ENCODE measurements around the gene NTHL1.

Gene NTHL1

GRCh38 chr16:2008009-2008526 is 39.6 kb downstream of the NTHL1 start (continued):
- TF ChIP-seq ZFHX2 (tag by site-specific recombination; conservative IDR thresholded peaks at IDR 0.05) (no peak), SCRT1 (tag by site-specific recombination; IDR thresholded peaks at IDR 0.05; ENCODE audit: borderline replicate concordance) (peak; percentile 99), ZNF423 (tag by site-specific recombination; IDR thresholded peaks at IDR 0.05) (no peak), ZNF114 (tag by site-specific recombination; IDR thresholded peaks at IDR 0.05) (no peak), ZBTB21 (tag by site-specific recombination; IDR thresholded peaks at IDR 0.05) (peak; percentile 48; the same call in 1 of the 2 replicates), YY1 (tag by site-specific recombination; IDR thresholded peaks at IDR 0.05) (no peak), ZNF837 (tag by site-specific recombination; IDR thresholded peaks at IDR 0.05) (no peak), ZNF488 (tag by site-specific recombination; IDR thresholded peaks at IDR 0.05) (no peak), ZNF843 (tag by site-specific recombination; IDR thresholded peaks at IDR 0.05) (no peak), KLF10 (tag by site-specific recombination; IDR thresholded peaks at IDR 0.05) (no peak), KLF1 (tag by site-specific recombination; IDR thresholded peaks at IDR 0.05) (peak; percentile 80), ZEB2 (tag by site-specific recombination; IDR thresholded peaks at IDR 0.05) (peak; percentile 59; the same call in 1 of the 2 replicates), HOXC10 (CRISPR knock-in tag; IDR thresholded peaks at IDR 0.05) (no peak), SCRT2 (tag by site-specific recombination; IDR thresholded peaks at IDR 0.05) (peak; percentile 100), ZNF223 (tag by site-specific recombination; IDR thresholded peaks at IDR 0.05) (no peak), WT1 (tag by site-specific recombination; IDR thresholded peaks at IDR 0.05) (no peak), KLF9 (tag by site-specific recombination; IDR thresholded peaks at IDR 0.05; ENCODE audit: low read depth) (no peak), ZNF398 (tag by site-specific recombination; IDR thresholded peaks at IDR 0.05) (no peak), ZNF747 (tag by site-specific recombination; IDR thresholded peaks at IDR 0.05) (no peak), KLF16 (tag by site-specific recombination; IDR thresholded peaks at IDR 0.05) (peak; percentile 52), ZNF558 (tag by site-specific recombination; IDR thresholded peaks at IDR 0.05) (no peak), ZNF366 (tag by site-specific recombination; conservative IDR thresholded peaks at IDR 0.05) (peak; percentile 69), ZNF776 (tag by site-specific recombination; IDR thresholded peaks at IDR 0.05; ENCODE audit: borderline replicate concordance) (no peak), ZNF121 (tag by site-specific recombination; IDR thresholded peaks at IDR 0.05) (no peak), ZNF561 (tag by site-specific recombination; IDR thresholded peaks at IDR 0.05; ENCODE audit: borderline replicate concordance) (no peak), ZNF664 (tag by site-specific recombination; IDR thresholded peaks at IDR 0.05) (no peak)
- TF ChIP-seq, protein P1, sequence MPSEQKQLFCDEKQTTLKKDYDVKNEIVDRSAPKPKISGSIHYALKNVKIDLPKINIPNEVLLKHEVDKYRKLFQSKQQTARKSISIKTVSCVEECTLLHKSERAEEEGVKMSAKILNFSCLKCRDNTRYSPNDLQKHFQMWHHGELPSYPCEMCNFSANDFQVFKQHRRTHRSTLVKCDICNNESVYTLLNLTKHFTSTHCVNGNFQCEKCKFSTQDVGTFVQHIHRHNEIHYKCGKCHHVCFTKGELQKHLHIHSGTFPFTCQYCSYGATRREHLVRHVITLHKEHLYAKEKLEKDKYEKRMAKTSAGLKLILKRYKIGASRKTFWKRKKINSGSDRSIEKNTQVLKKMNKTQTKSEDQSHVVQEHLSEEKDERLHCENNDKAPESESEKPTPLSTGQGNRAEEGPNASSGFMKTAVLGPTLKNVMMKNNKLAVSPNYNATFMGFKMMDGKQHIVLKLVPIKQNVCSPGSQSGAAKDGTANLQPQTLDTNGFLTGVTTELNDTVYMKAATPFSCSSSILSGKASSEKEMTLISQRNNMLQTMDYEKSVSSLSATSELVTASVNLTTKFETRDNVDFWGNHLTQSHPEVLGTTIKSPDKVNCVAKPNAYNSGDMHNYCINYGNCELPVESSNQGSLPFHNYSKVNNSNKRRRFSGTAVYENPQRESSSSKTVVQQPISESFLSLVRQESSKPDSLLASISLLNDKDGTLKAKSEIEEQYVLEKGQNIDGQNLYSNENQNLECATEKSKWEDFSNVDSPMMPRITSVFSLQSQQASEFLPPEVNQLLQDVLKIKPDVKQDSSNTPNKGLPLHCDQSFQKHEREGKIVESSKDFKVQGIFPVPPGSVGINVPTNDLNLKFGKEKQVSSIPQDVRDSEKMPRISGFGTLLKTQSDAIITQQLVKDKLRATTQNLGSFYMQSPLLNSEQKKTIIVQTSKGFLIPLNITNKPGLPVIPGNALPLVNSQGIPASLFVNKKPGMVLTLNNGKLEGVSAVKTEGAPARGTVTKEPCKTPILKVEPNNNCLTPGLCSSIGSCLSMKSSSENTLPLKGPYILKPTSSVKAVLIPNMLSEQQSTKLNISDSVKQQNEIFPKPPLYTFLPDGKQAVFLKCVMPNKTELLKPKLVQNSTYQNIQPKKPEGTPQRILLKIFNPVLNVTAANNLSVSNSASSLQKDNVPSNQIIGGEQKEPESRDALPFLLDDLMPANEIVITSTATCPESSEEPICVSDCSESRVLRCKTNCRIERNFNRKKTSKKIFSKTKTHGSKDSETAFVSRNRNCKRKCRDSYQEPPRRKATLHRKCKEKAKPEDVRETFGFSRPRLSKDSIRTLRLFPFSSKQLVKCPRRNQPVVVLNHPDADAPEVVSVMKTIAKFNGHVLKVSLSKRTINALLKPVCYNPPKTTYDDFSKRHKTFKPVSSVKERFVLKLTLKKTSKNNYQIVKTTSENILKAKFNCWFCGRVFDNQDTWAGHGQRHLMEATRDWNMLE (tag by site-specific recombination; conservative IDR thresholded peaks at IDR 0.05; ENCODE audit: low read depth), result no peak
- TF ChIP-seq, protein P2, sequence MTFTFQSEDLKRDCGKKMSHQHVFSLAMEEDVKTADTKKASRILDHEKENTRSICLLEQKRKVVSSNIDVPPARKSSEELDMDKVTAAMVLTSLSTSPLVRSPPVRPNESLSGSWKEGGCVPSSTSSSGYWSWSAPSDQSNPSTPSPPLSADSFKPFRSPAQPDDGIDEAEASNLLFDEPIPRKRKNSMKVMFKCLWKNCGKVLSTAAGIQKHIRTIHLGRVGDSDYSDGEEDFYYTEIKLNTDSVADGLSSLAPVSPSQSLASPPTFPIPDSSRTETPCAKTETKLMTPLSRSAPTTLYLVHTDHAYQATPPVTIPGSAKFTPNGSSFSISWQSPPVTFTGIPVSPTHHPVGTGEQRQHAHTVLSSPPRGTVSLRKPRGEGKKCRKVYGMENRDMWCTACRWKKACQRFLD (tag by site-specific recombination; IDR thresholded peaks at IDR 0.05), result no peak
- TF ChIP-seq, protein P3, sequence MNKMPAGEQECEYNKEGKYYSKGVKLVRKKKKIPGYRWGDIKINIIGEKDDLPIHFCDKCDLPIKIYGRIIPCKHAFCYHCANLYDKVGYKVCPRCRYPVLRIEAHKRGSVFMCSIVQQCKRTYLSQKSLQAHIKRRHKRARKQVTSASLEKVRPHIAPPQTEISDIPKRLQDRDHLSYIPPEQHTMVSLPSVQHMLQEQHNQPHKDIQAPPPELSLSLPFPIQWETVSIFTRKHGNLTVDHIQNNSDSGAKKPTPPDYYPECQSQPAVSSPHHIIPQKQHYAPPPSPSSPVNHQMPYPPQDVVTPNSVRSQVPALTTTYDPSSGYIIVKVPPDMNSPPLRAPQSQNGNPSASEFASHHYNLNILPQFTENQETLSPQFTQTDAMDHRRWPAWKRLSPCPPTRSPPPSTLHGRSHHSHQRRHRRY (tag by site-specific recombination; IDR thresholded peaks at IDR 0.05), result no peak
- TF ChIP-seq, protein P4, sequence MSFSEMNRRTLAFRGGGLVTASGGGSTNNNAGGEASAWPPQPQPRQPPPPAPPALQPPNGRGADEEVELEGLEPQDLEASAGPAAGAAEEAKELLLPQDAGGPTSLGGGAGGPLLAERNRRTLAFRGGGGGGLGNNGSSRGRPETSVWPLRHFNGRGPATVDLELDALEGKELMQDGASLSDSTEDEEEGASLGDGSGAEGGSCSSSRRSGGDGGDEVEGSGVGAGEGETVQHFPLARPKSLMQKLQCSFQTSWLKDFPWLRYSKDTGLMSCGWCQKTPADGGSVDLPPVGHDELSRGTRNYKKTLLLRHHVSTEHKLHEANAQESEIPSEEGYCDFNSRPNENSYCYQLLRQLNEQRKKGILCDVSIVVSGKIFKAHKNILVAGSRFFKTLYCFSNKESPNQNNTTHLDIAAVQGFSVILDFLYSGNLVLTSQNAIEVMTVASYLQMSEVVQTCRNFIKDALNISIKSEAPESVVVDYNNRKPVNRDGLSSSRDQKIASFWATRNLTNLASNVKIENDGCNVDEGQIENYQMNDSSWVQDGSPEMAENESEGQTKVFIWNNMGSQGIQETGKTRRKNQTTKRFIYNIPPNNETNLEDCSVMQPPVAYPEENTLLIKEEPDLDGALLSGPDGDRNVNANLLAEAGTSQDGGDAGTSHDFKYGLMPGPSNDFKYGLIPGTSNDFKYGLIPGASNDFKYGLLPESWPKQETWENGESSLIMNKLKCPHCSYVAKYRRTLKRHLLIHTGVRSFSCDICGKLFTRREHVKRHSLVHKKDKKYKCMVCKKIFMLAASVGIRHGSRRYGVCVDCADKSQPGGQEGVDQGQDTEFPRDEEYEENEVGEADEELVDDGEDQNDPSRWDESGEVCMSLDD (tag by site-specific recombination; IDR thresholded peaks at IDR 0.05), result no peak
